ENCODE data around the gene PDZD4. TPM values are rescaled to one million over a fixed set of nuclear protein-coding genes. Genes with fewer than 3 reads are reported as not detected.

Gene PDZD4
- total RNA-seq, 1 experiment from 2014 or later, result 0.26 TPM

DNA sequence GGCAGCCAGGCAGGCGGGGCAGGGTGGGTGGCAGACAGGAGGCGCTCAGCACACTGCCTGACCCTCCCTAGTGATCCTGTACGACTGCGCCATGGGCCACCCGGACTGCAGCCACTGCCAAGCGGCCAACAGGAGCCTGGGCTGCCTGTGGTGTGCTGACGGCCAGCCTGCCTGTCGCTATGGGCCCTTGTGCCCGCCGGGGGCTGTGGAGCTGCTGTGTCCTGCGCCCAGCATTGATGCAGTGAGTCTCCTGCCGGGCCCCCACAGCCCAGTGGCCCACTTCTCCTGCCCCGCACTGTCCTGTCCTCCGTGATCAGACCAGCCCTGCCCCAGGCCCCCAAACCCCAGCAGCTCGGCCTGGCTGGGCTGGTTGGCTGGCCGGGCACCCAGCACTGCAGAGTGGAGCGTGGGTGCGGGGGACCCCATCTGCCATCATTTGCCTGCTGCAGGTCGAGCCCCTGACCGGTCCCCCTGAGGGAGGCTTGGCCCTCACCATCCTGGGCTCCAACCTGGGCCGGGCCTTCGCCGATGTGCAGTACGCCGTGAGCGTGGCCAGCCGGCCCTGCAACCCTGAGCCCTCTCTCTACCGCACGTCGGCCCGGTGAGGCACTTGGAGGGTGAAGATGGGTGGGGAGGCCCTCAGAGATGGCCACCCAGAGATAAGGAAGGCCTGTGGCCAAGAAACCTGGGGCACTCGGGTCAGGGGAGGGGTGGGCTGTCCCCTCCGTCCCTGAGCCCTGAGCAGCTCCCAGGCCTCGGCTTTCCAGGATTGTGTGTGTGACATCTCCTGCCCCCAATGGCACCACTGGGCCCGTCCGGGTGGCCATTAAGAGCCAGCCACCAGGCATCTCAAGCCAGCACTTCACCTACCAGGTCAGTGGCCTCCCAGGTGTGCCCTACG lies 58.7 kb downstream of the PDZD4 start:
- CTCF ChIA-PET, result no interaction called here
- Histone ChIP-seq H3F3A (ENCODE audit: low read length, unreplicated experiment) (no peaks in the 10 kb centered on the region), H3K27me3 (ENCODE audit: low read length) (no peaks in the 10 kb centered on the region), H3K9me3 (ENCODE audit: low read length) (no peaks in the 10 kb centered on the region), H3K4me2 (ENCODE audit: low read length) (no peak overlapping the region), H3K27ac (ENCODE audit: low read length) (no peak overlapping the region), H3K9ac (ENCODE audit: low read length) (no peak overlapping the region), H3K36me3 (ENCODE audit: low read depth, low read length) (peaks cover 2% of the 10 kb centered on the region; the same call in 1 of the 2 replicates), H2AFZ (ENCODE audit: low read length) (no peak overlapping the region), H3K79me2 (ENCODE audit: low read length) (peaks cover 6% of the 10 kb centered on the region), H3K4me1 (ENCODE audit: insufficient read depth, low read length) (peaks cover 4% of the 10 kb centered on the region), H3K4me3 (ENCODE audit: low read length) (no peak overlapping the region), H4K20me1 (ENCODE audit: low read length) (no peaks in the 10 kb centered on the region), H3K9me2 (replicated peaks; ENCODE audit: low read length) (no peaks in the 10 kb centered on the region)
- POLR2A ChIA-PET (ENCODE audit: unreplicated experiment), result no interaction called here
- no peak for ATAC-seq
- no peak for DNase-seq
- intact Hi-C loops (cut with micrococcal nuclease), result no loop called here
- TF ChIP-seq EZH2 (IDR thresholded peaks at IDR 0.05; ENCODE audit: low read length, unreplicated experiment) (no peak), CTCF (conservative IDR thresholded peaks at IDR 0.05; ENCODE audit: low read depth, low read length) (no peak), EZH2phosphoT487 (IDR thresholded peaks at IDR 0.05; ENCODE audit: borderline replicate concordance, low read length) (no peak)
- no TSS peak for BruUV-seq (replicated peaks)

DNA sequence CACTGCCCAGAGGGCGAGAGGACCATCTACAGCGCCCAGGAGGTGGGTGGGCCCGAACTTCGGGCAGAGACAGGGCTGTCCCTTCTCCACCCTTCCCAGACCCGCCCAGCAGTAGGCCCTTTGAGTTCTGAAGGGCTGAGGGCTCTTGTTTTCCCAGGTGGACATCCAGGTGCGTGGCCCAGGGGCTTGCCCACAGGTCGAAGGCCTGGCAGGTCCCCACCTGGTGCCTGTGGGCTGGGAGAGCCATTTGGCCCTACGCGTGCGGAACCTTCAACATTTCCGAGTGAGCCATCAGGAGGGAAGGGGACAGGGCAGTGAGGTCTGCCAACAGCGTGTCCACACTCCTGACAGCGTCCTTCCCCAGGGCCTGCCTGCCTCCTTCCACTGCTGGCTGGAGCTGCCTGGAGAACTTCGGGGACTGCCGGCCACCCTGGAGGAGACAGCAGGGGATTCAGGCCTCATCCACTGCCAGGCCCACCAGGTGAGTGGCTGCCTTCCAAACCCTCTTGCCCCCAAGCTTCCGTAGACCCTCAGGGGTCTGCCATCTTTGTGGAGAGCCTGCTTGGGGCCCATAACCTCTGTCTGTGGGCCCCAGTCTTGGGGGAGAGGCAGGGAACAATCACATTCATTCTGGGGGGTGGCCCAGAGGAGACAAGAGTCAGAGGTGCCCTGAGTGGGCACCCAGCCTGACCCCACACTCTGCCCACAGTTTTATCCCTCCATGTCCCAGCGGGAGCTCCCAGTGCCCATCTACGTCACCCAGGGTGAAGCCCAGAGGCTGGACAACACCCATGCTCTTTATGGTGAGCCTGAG lies 59.5 kb downstream of the PDZD4 start:
- no peak for ATAC-seq
- intact Hi-C loops (cut with micrococcal nuclease), result no loop called here

More for the DNA sequence above, 59.5 kb downstream of the PDZD4 start:
- H3K27ac ChIP-seq (ENCODE audit: low read length), result no peak overlapping the region
- H3K4me2 ChIP-seq (ENCODE audit: low read length), result no peak overlapping the region
- H3K79me2 ChIP-seq (ENCODE audit: low read length), result peaks cover 8% of the 10 kb centered on the region
- TF ChIP-seq CTCF (conservative IDR thresholded peaks at IDR 0.05; ENCODE audit: low read depth, low read length) (no peak), EZH2phosphoT487 (IDR thresholded peaks at IDR 0.05; ENCODE audit: borderline replicate concordance, low read length) (no peak), EZH2 (IDR thresholded peaks at IDR 0.05; ENCODE audit: low read length, unreplicated experiment) (no peak)
- CTCF ChIA-PET, result no interaction called here
- no peak for DNase-seq
- peaks cover 11% of the 10 kb centered on the region for H3K4me1 ChIP-seq (ENCODE audit: insufficient read depth, low read length)
- POLR2A ChIA-PET (ENCODE audit: unreplicated experiment), result no interaction called here
- H3K4me3 ChIP-seq (ENCODE audit: low read length), result no peak overlapping the region
- no peaks in the 10 kb centered on the region for H3F3A ChIP-seq (ENCODE audit: low read length, unreplicated experiment)
- peaks cover 2% of the 10 kb centered on the region; the same call in 1 of the 2 replicates for H3K36me3 ChIP-seq (ENCODE audit: low read depth, low read length)
- H3K9ac ChIP-seq (ENCODE audit: low read length), result no peak overlapping the region
- no peaks in the 10 kb centered on the region for H4K20me1 ChIP-seq (ENCODE audit: low read length)
- H3K9me2 ChIP-seq (replicated peaks; ENCODE audit: low read length), result no peaks in the 10 kb centered on the region
- H2AFZ ChIP-seq (ENCODE audit: low read length), result no peak overlapping the region
- no peaks in the 10 kb centered on the region for H3K9me3 ChIP-seq (ENCODE audit: low read length)
- no TSS peak for BruUV-seq (replicated peaks)
- no peaks in the 10 kb centered on the region for H3K27me3 ChIP-seq (ENCODE audit: low read length)
